Peyer's patch (tissue), 4 donors: Measurements from ENCODE around the gene RABAC1.

Source experiments
- POLR2A ChIP-seq, 2 donors: fragments of 450-650 bp; IDR thresholded peaks; one replicate each; pipeline ENCODE4 v1.5.1; 2017; ENCODE audit warnings: antibody characterized with exemption in 2 of 2, mild to moderate bottlenecking in 2 of 2, moderate library complexity in 2 of 2
- TF ChIP-seq, protein P1 (sequence below), 6 experiments: fragments of 450-650 bp in 4 of 6; fragments of 200-600 bp in 2 of 6; sonication (generic) in 1 of 6; IDR thresholded peaks; one replicate each; pipeline ENCODE4 v1.5.1; 2017 to 2019; ENCODE audit warnings: antibody characterized with exemption in 6 of 6, mild to moderate bottlenecking in 3 of 6, moderate library complexity in 1 of 6

DNA sequence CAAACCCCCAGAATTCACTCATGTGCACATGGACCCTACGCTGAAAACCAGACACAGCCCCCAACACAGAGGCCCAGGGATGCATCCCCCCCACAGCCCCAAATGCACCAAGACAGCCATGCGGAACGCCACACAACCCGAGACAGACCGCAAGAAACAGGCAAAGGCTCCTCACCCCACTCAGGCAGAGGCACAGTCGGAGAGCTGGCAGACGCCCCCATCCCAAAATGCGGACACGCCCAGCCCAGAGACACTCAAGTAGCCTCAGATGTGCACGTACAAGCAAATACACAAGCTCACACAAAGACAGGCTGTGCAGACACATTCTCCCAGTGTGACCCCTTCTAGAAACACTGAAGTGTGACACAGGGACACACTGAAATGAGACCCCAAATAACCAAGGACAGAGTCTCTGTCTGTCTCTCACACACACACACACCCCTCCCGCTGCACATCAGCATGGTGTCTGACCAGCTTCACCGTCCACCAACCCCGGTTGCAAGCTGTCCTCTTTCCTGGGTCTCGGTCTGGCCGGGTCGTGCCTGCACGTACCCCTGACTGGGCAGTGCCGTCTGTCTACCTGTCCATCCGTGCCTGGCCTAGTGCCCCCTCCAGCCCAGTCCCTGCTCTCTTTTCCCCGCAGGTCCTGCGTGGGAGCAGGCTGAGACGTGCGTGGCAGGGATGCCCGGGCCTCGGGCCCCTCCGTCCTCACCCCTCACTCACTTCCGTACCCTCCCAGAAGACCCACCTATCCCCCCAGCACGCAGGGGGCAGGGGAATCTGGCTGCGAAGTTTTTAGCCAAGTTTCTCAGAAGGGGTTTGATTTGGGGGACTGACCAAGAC, 47.0 kb downstream of the RABAC1 start:
- TF ChIP-seq, protein P1, sequence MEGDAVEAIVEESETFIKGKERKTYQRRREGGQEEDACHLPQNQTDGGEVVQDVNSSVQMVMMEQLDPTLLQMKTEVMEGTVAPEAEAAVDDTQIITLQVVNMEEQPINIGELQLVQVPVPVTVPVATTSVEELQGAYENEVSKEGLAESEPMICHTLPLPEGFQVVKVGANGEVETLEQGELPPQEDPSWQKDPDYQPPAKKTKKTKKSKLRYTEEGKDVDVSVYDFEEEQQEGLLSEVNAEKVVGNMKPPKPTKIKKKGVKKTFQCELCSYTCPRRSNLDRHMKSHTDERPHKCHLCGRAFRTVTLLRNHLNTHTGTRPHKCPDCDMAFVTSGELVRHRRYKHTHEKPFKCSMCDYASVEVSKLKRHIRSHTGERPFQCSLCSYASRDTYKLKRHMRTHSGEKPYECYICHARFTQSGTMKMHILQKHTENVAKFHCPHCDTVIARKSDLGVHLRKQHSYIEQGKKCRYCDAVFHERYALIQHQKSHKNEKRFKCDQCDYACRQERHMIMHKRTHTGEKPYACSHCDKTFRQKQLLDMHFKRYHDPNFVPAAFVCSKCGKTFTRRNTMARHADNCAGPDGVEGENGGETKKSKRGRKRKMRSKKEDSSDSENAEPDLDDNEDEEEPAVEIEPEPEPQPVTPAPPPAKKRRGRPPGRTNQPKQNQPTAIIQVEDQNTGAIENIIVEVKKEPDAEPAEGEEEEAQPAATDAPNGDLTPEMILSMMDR (IDR thresholded peaks at IDR 0.05), result no peak
- no peak for TF ChIP-seq POLR2A (IDR thresholded peaks at IDR 0.05)
